Left colon (tissue), 2 donors: ENCODE results near the gene ADI1. TPM values are rescaled to one million over a fixed set of nuclear protein-coding genes. Genes with fewer than 3 reads are reported as not detected.
A peak's percentile ranks its signal among the peaks of the same experiment; 100 is the strongest.
"Not testable (repeated sequence)": the region's sequence is repeated elsewhere in the genome, so short reads cannot be mapped to it uniquely, and the experiment has no call there.

Experiments used
- ATAC-seq: fragments of 200-7000 bp; cut with Tn5 transposase; one replicate; pipeline ENCODE4 v1.9.1; 2020; ENCODE audit warnings: mild to moderate bottlenecking, moderate library complexity
- DNase-seq, 2 donors: peaks; one replicate each; pipeline ENCODE4 v3.0.0-alpha.2; 2020
- intact Hi-C, 2 donors: fragments of 100-400 bp; cut with DNase I in 1 of 2; cut with micrococcal nuclease in 1 of 2; formaldehyde crosslinking; loops; one replicate each; pipeline versions ENCODE4 v1.11.2 to v1.14.0; 2022; cut with DNase I, micrococcal nuclease
- total RNA-seq, 2 donors: library from RNA; stranded (reverse); fragmentation: NEBNext Ultra II Directional; extraction: Animal tissue kit (Norgen Biotek cat#: 25700); gene quantifications; one replicate each; pipeline ENCODE4 v1.2.1, GENCODE V29; 2021
- donor health status: DM: no; HTN: no; CAD: no.
- donor health status: DM: yes; HTN: yes; CAD: no.

Gene ADI1
- total RNA-seq, 2 donors from 2014 or later = 64.3 to 105 TPM

GRCh38 chr2:3457524-3458395 is 61.6 kb downstream of the ADI1 start:
- ATAC-seq (peak; percentile 12), DNase-seq (no peak)
- intact Hi-C loops = no loop called here

GRCh38 chr2:3456125-3456524 is 63.2 kb downstream of the ADI1 start:
- intact Hi-C loops = no loop called here
- ATAC-seq = no peak

DNA sequence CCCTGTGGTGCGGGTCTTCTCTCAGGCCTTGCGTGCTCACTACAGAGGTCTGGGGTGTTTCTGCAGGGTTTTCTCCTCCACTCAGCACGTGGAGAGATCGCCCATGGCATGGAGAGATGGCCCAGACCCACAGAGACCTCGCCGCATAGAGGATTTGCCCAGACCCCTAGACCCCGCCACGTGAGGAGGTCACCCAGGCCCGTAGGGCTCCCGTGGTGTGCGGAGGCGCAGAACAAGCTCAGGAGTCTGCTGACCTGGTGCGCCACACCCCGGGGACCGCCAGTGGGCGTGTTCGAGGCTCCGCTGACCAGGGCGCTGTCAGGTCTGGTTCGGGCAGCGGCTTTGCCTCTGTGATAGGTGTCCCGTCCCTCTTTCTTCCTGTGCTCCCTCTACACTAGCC is 64.5 kb downstream of the ADI1 start:
- DNase-seq = no peak
- intact Hi-C loops = no loop called here
- no peak for ATAC-seq

More at GRCh38 chr2:3456125-3456524, 63.2 kb downstream of the ADI1 start:
- DNase-seq = no peak

GRCh38 chr2:3454005-3454404 is 65.3 kb downstream of the ADI1 start:
- ATAC-seq, intact Hi-C loops, DNase-seq: not testable (repeated sequence)

- ATAC-seq (no peak), DNase-seq (no peak)
- intact Hi-C loops = no loop called here
These were observed 65.9 kb downstream of the ADI1 start for GRCh38 chr2:3453190-3453999.

DNA sequence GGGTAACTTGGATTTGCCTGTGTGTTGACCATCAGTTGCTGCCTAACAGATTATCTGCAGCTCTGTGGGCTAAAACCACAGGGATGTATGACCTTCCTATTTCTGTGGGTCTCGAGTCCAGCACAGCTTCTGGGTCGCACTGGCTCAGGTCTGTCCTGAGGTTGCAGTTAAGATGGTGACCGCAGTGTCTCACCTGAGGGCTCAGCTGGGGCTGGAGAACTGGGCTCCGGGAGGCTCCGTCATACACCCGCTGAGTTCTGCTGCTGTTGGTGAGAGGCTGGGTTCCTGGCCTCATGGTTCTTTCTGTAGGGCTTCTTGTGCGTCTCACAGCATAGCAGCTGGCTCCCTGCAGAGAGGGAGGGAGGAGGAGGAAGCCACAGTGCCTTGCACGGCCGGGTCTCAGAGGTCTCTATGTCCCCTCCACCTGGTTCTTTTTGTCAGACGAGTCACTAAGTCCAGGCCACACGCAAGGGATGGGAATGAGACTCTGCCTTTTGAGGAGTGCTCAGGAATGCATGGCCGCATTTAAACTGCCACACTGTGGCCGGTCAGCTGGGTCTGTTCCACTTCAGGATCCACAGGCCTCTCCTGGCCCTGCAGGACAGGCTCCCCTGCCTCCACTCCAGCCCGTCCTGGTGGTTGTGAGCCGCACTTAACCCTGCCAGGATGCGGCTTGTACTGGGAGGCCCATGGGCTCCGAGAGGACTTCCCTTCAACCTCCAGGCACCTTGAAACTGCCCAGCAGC is 67.2 kb downstream of the ADI1 start:
- intact Hi-C loops = no loop called here
- DNase-seq = no peak
- no peak for ATAC-seq

DNA sequence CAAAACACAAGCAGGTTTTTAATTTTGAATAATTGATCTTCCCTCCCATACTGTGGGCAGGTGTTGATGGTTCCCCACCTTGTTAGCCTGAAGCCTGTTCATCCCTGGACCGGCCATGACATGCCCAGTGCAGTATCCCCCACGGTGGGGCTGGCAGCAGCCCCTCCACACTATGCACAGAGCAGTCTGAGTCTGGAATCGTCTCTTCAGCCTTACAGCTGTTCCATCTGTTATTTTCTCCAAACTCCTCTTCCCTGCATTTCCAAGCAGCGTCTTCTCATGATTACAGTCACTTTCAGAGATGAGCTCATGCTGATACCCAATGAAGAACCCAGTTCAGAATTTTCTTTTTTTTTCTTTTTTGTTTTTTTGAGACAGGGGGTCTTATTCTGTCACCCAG is 68.2 kb downstream of the ADI1 start:
- no peak for DNase-seq
- ATAC-seq = no peak
- intact Hi-C loops = no loop called here

DNA sequence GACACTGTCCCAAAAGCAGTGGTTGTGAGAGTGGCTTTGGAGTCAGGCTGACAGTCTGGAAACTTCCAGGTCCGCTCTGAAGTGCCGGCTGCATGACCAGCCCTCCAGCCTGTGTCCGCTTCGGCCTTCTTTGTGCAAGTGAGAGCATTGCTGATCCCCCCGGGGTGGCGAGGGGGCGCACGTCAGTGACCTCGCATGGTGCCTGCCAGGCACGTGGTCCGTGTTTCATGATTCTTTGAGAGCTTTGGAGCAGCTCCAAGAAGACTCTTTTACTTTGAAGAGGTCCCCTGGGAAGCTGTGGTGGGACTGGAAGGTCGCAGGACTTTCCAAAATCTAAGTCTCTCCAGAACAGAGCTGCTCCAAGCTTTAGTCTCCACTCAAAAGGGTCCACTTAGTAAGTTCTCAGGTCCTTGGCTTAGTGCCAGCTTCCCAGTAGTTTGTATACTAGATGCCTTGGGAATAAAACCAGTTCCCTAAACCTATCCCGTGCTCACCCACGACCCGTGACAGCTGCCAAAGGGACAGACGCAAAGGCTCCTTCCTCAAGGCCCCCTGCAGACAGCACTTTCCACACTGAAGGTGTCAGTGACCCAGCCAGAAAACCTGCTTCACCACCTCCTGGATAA is 68.8 kb downstream of the ADI1 start:
- no peak for ATAC-seq
- no peak for DNase-seq
- intact Hi-C loops = no loop called here

GRCh38 chr2:3449936-3450335 is 69.4 kb downstream of the ADI1 start:
- no peak for ATAC-seq
- DNase-seq = no peak
- intact Hi-C loops = no loop called here

GRCh38 chr2:3449086-3449485 is 70.2 kb downstream of the ADI1 start:
- DNase-seq (no peak), ATAC-seq (no peak)
- intact Hi-C loops = no loop called here

GRCh38 chr2:3448441-3448911 is 70.9 kb downstream of the ADI1 start:
- intact Hi-C loops, DNase-seq, ATAC-seq: not testable (repeated sequence)

DNA sequence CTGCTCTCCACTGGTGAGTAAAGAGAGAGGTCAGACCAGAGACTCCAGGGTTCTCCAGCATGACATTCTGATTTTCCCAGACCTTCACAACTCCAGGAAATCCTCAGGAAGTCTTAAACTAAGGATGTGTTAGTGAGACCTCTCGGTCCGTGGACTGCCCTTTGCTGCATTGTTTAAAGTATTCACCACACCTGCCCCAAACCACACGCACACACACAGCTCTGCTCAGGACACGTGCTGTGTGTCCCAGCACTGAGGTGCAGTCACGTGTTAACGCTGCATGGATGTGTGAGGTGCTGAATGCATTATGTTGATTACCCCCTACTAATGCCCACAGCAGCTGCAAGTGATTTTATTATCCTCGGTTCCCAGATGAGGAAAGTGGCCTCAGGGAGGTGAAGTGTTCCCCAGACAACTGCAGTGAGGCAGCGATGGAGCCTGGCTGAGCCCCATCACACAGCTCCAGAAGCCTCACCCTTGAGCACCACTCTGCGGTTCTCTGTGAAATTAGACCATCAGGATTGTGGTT is 71.5 kb downstream of the ADI1 start:
- DNase-seq = no peak
- intact Hi-C loops = no loop called here
- ATAC-seq = no peak

Other genes with a start within 250 kb of the ADI1 start
- gene EIPR1, start 141.7 kb downstream of the ADI1 start, total RNA-seq = 10 to 100 TPM; 21.3 to 25.8 TPM
- gene TRAPPC12, start 139.8 kb downstream of the ADI1 start, total RNA-seq = 100 to 1,000 TPM in 1 of 2 donors, 10 to 100 TPM in 1; 74.2 to 105 TPM
- gene RNASEH1, start 38.8 kb upstream of the ADI1 start, total RNA-seq = 10 to 100 TPM; 14.4 to 14.7 TPM
- gene RPS7, start 55.7 kb upstream of the ADI1 start, total RNA-seq = 100 to 1,000 TPM; 894 to 955 TPM
- 1 to 10 TPM in 1 of 2 donors, under 1 TPM in 1; 0.85 to 1.2 TPM for gene COLEC11, start 75.6 kb upstream of the ADI1 start, total RNA-seq
- gene ALLC, start 138.7 kb upstream of the ADI1 start, total RNA-seq = not detected
- gene DCDC2C, start 184.0 kb upstream of the ADI1 start, total RNA-seq = not detected